Epithelial cell of proximal tubule (primary cell): ENCODE data around the gene PRKAR2A. TPM values are rescaled to one million over a fixed set of nuclear protein-coding genes. Genes with fewer than 3 reads are reported as not detected.
"Not testable (repeated sequence)": the region's sequence is repeated elsewhere in the genome, so short reads cannot be mapped to it uniquely, and the experiment has no call there.

Experiments used
- DNase-seq: peaks from one replicate; pipeline ENCODE4 v3.0.0-alpha.2; 2011; ENCODE audit warnings: low read depth
- H3K4me3 ChIP-seq: 2 replicates; pipeline ENCODE4 v1.5.1; 2011; ENCODE audit warnings: low read depth, mild to moderate bottlenecking, low read length
- total RNA-seq: library from RNA; depleted of rRNA; stranded (reverse); fragments of >200 nt; gene quantifications from 2 replicates; pipeline ENCODE4 v1.2.3, GENCODE V29; 2015
- TF ChIP-seq, protein P1 (sequence below): conservative IDR thresholded peaks from 2 replicates; pipeline ENCODE4 v1.5.1; 2012; ENCODE audit warnings: low read depth, mild to moderate bottlenecking, low read length

Gene PRKAR2A
- total RNA-seq, 1 donor from 2014 or later: 23.5 TPM

DNA sequence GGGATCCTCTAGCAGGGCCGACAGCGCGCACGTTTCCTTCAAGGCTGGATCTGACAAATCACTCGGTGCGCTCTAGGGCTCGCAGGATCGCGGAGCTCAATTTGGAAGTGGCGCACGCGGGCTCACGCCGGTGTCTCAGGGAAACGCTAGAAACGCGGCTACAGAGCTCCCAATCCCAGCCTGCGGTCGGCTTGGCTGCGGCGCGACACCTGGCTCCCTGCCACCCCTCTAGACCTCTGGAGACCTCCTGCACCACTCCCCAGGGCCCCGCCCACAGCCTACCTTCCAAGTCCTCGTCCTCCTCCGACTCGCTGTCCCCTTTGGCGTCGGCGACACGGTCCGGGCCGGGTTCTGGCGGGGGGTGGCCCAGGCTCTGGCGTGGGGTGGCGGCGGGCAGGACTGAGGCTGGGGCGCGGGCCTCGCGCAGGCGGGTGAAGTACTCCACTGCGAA is 596 bp downstream of the PRKAR2A start:
- TF ChIP-seq, protein P1, sequence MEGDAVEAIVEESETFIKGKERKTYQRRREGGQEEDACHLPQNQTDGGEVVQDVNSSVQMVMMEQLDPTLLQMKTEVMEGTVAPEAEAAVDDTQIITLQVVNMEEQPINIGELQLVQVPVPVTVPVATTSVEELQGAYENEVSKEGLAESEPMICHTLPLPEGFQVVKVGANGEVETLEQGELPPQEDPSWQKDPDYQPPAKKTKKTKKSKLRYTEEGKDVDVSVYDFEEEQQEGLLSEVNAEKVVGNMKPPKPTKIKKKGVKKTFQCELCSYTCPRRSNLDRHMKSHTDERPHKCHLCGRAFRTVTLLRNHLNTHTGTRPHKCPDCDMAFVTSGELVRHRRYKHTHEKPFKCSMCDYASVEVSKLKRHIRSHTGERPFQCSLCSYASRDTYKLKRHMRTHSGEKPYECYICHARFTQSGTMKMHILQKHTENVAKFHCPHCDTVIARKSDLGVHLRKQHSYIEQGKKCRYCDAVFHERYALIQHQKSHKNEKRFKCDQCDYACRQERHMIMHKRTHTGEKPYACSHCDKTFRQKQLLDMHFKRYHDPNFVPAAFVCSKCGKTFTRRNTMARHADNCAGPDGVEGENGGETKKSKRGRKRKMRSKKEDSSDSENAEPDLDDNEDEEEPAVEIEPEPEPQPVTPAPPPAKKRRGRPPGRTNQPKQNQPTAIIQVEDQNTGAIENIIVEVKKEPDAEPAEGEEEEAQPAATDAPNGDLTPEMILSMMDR: no peak
- no peak for DNase-seq
- H3K4me3 ChIP-seq: peak overlapping the region; percentile 83

DNA sequence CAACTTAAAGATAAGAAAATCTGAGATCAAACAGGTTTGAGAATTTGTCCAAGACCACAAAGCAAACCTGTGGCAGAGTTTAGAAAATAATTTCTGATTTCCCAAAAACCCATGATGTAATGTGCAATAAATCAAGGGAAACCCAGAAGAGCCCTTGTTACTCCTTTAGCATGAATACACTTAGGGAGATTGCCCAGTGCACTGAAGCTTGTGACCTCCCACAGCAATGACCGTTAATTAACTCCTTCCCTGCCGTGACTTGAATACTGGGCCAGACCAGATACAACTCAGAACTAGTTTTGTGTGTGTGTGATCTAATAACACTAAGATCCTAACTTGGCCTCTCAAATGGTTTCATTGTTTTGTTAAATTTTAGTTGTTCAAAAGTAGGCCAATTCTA is 2.5 kb downstream of the PRKAR2A start:
- no peak for DNase-seq
- TF ChIP-seq, protein P1: no peak
- no peak overlapping the region for H3K4me3 ChIP-seq

DNA sequence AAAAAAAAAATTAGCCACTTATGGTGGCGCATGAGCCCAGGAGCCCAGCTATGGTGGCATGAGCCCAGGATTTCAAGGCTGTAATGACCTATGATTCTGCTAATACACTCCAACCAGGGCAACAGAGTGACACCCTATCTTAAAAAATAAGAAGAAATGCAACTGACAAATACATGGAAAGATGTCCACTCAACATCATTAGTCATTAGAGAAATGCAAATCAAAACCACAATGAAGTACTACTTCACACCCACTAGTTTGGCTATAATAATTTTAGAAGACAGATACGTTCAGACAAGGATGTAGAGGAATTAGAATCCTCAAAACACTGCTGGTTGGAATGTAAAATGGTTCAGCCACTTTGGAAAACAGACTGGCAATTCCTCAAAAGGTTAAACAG is 10.5 kb downstream of the PRKAR2A start:
- TF ChIP-seq, protein P1: no peak
- H3K4me3 ChIP-seq: no peak overlapping the region
- no peak for DNase-seq

DNA sequence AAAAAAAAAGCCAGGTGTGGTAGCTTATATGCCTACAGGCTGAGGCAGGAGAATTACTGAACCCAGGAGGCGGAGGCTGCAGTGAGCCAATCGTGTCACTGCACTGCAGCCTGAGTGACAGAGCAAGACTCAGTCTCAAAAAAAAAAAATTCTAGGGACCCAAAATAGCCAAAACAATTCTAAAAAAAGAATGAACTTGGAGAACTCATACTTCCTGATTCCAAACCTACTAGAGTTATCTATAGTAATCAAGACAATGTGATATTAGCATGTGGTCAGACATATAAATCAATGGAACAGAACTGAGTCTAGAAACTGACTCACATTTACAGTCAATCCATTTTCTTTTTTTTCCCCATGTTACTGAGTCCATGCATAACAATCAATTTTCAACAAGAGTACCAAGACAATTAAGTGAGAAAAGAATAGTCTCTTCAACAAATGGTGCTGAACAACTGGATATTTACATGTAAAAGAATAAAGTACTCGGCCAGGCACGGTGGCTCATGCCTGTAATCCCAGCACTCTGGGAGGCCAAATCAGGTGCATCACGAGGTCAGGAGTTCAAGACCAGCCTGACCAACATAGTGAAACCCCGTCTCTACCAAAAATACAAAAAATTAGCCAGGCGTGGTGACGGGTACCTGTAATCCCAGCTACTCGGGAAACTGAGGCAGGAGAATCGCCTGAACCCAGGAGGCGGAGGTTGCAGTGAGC is 11.9 kb downstream of the PRKAR2A start:
- TF ChIP-seq, protein P1: no peak
- no peak for DNase-seq

DNA sequence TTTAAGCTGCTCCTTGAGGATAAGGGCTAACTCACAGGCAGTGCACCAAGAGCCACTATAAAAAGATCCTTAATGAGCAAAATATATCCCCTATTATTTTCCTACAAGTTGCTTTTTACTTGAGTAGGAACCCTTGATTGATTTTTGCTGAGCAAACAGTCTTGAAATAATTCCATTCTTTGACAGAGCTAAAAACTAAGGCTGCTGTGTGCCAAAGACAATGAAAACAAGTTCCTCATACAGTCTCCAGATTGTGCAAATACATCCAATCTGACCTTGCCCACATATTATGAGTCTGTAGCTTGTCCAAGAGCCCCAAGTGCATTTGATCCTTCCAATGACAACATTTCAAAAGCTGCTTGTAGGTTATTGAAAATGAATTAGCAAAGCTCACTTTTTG is 15.0 kb downstream of the PRKAR2A start:
- TF ChIP-seq, protein P1: no peak
- DNase-seq: no peak
- H3K4me3 ChIP-seq: no peak overlapping the region

More for the DNA sequence above, 11.9 kb downstream of the PRKAR2A start:
- no peak overlapping the region for H3K4me3 ChIP-seq

DNA sequence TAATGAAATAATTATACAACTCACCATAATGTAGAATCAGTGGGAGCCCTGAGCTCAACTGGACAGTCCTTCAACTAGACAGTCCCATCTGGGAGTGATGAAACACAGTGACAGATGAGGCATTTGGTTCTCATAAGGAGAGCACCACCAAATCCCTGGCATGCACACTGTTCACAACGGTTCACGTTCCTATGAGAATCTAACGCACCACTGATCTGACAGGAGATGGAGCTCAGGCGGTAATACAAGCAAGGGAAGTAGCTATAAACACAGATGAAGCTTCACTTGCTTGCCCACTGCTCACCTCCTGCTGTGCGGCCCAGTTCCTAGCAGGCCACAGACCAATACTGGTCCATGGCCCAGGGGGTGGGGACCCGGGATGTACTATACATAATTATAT is 17.0 kb downstream of the PRKAR2A start:
- DNase-seq: no peak
- H3K4me3 ChIP-seq: no peak overlapping the region
- TF ChIP-seq, protein P1: no peak

DNA sequence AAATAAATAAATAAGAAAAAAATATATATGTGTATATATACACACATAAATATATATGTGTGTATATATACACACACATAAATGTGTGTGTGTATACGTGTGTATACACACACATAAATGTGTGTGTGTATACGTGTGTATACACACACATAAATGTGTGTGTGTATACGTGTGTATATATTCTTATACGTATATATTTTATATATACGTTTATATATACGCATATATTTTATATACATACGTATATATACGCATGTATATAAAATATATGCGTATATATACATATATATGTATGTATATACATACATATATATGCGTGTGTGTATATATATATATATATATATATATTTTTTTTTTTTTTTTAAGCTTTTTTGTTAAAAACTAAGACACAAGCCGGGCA is 18.1 kb downstream of the PRKAR2A start:
- not testable (repeated sequence) for DNase-seq, H3K4me3 ChIP-seq

DNA sequence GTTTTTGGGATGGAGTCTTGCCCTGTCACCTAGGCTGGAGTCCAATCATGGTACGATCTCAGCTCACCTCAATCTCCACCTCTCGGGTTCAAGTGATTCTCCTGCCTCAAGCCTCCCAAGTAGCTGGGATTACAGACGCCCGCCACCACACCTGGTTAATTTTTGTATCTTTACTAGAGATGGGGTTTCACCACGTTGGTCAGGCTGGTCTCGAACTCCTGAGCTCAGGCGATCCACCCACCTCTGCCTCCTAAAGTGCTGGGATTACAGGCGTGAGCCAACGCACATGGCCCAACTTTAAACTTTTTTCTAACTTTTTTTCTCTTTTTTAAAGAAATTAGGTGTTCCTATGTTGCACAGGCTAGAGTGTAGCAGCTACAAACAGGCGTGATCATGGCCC is 19.8 kb downstream of the PRKAR2A start:
- not testable (repeated sequence) for DNase-seq, H3K4me3 ChIP-seq
